AML-193 (cell line): ENCODE data around the gene PRAMEF1.
A peak's percentile ranks its signal among the peaks of the same experiment; 100 is the strongest.
"Not testable (repeated sequence)": the region's sequence is repeated elsewhere in the genome, so short reads cannot be mapped to it uniquely, and the experiment has no call there.

Source experiments
- DNase-seq, 2 experiments: peaks; one replicate each; lab custom pipeline; 2025; lab: John Stamatoyannopoulos, UW

The PRAMEF1 gene

GRCh38 chr1:12776801-12777557 is 14.2 kb upstream of the PRAMEF1 start:
- no peak for DNase-seq

GRCh38 chr1:12778061-12778460 is 13.1 kb upstream of the PRAMEF1 start:
- no peak for DNase-seq

- no peak for DNase-seq
These were observed 12.3 kb upstream of the PRAMEF1 start for GRCh38 chr1:12778907-12779306.

GRCh38 chr1:12781488-12781887 is 9.7 kb upstream of the PRAMEF1 start:
- not testable (repeated sequence) for DNase-seq

GRCh38 chr1:12783783-12784182 is 7.4 kb upstream of the PRAMEF1 start:
- DNase-seq: peak in 1 of 2 experiments; percentile 20

- DNase-seq: not testable (repeated sequence)
These were observed 6.5 kb upstream of the PRAMEF1 start for GRCh38 chr1:12784729-12785128.

GRCh38 chr1:12798911-12799310 is 7.7 kb downstream of the PRAMEF1 start:
- no peak for DNase-seq

GRCh38 chr1:12799730-12800129 is 8.5 kb downstream of the PRAMEF1 start:
- DNase-seq: no peak

GRCh38 chr1:12809933-12810332 is 18.7 kb downstream of the PRAMEF1 start:
- DNase-seq: no peak

GRCh38 chr1:12810691-12811408 is 19.7 kb downstream of the PRAMEF1 start:
- DNase-seq: no peak

GRCh38 chr1:12811409-12811784 is 20.2 kb downstream of the PRAMEF1 start:
- DNase-seq: no peak

GRCh38 chr1:12819061-12819460 is 27.9 kb downstream of the PRAMEF1 start:
- DNase-seq: not testable (repeated sequence)

- not testable (repeated sequence) for DNase-seq
These were observed 40.1 kb downstream of the PRAMEF1 start, which contains the start of gene PRAMEF11 for GRCh38 chr1:12831310-12831709. TSS of gene PRAMEF11 (minus strand) at chr1:12831410. CDS start at chr1:12828789, 2,621 bp downstream.

- DNase-seq: not testable (repeated sequence)
These were observed 42.1 kb downstream of the PRAMEF1 start for GRCh38 chr1:12833251-12833650.
